ENCODE measurements around the gene DTD1.

DTD1 gene

DNA sequence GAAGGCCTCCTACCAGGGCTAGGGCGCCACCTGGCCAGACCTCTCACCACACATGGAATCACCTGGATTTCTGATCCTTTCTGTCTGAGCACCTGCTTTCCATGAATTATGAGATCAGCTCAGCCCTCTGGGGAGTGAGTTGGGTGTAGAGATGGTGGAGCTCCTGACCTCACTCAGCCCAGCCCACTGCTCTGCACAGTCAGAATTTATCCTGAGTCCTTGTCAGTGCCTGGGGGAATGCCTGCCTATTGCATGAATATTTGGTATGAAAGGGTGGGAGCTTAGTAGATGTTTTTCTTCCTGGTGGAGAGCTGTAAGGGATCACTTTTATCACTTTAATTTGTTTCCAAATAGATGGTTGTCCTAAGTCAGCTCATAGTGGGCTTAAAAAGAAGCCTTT is 47.5 kb downstream of the DTD1 start:
- no peaks in the 10 kb centered on the region for H3K27me3 ChIP-seq (ENCODE audit: control insufficient read depth, insufficient read depth, low read length)
- no peak overlapping the region for H3K9ac ChIP-seq (ENCODE audit: low read depth, low read length)
- H3K27ac ChIP-seq (ENCODE audit: low read depth, low read length) = no peak overlapping the region
- H3K4me1 ChIP-seq (ENCODE audit: control insufficient read depth, insufficient read depth, low read length) = peaks cover 6% of the 10 kb centered on the region; the same call in 1 of the 2 replicates
- no peaks in the 10 kb centered on the region for H3K36me3 ChIP-seq (ENCODE audit: control insufficient read depth, insufficient read depth, low read length)
- no peak overlapping the region for H3K4me3 ChIP-seq (ENCODE audit: low read depth, low read length)
- no peaks in the 10 kb centered on the region for H3K9me3 ChIP-seq (ENCODE audit: control insufficient read depth, insufficient read depth, low read length)

DNA sequence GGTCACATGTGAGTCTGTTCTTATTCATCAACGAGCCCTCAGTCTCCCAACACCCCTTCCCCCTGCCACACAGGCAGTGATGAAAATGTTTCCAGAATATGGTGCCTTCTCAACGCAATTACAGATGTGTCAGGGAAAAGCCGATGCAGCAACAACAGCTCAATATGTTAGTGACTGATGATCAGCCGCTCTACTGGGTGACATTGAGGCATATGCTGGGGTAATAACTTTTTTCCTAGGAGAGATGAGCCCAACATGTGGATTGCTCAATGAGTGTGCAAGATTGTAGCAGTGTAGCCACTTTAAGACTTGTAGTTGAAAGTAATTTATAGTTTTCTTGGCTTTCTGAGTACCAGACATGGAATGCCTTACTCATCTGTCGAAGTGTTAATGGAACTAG is 49.4 kb downstream of the DTD1 start:
- H3K9me3 ChIP-seq (ENCODE audit: control insufficient read depth, insufficient read depth, low read length) = no peaks in the 10 kb centered on the region
- H3K27ac ChIP-seq (ENCODE audit: low read depth, low read length) = no peak overlapping the region
- H3K4me3 ChIP-seq (ENCODE audit: low read depth, low read length) = no peak overlapping the region
- H3K4me1 ChIP-seq (ENCODE audit: control insufficient read depth, insufficient read depth, low read length) = peaks cover 6% of the 10 kb centered on the region; the same call in 1 of the 2 replicates
- H3K9ac ChIP-seq (ENCODE audit: low read depth, low read length) = no peak overlapping the region
- no peaks in the 10 kb centered on the region for H3K36me3 ChIP-seq (ENCODE audit: control insufficient read depth, insufficient read depth, low read length)
- H3K27me3 ChIP-seq (ENCODE audit: control insufficient read depth, insufficient read depth, low read length) = no peaks in the 10 kb centered on the region

DNA sequence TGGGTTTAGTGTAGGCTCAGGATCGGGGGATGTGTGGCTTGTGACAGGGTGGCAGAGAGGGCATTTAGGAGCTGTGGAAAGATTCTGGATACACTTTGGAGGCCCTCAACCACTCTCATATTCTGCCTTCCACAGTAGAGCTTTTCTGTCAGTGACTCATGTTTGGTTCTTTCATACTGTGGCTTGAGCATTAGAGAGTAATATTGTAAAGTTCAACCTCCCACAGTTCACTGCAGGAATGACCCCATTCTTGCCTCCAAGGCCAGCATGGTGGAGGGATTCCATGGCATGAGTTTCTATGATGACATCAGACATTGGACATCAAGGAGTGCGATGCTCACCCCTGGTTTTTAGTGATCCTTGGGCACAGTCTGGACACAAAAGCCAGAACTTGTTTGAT is 50.9 kb downstream of the DTD1 start:
- Histone ChIP-seq H3K4me3 (ENCODE audit: low read depth, low read length) (no peak overlapping the region), H3K27me3 (ENCODE audit: control insufficient read depth, insufficient read depth, low read length) (no peaks in the 10 kb centered on the region), H3K9ac (ENCODE audit: low read depth, low read length) (no peak overlapping the region), H3K36me3 (ENCODE audit: control insufficient read depth, insufficient read depth, low read length) (no peaks in the 10 kb centered on the region), H3K27ac (ENCODE audit: low read depth, low read length) (no peak overlapping the region), H3K4me1 (ENCODE audit: control insufficient read depth, insufficient read depth, low read length) (no peaks in the 10 kb centered on the region), H3K9me3 (ENCODE audit: control insufficient read depth, insufficient read depth, low read length) (no peaks in the 10 kb centered on the region)

DNA sequence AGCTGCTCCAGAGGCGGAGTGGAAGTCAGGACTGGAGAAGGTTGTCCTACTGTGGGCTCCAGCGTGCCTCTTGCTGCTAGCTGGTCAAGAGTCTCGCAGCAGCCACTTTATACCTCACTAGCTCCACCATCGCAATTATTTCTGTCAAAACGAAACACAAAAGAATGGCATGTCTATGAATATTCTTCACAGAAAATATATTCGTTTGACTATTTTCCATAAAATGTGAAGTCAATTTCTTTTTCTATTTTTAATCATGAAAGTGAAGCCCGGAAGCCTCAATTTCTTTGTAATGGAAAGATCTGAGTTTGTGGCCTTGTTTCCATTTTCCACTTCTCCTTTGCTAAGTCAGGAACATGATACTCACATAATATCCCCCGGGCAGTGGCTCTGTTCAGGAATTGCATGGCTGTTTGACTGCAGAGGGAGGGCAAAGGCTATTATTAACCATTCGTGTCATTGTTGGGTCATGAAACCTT is 51.7 kb downstream of the DTD1 start:
- Histone ChIP-seq H3K27me3 (ENCODE audit: control insufficient read depth, insufficient read depth, low read length) (no peaks in the 10 kb centered on the region), H3K36me3 (ENCODE audit: control insufficient read depth, insufficient read depth, low read length) (no peaks in the 10 kb centered on the region), H3K27ac (ENCODE audit: low read depth, low read length) (no peak overlapping the region), H3K9ac (ENCODE audit: low read depth, low read length) (no peak overlapping the region), H3K4me3 (ENCODE audit: low read depth, low read length) (no peak overlapping the region), H3K9me3 (ENCODE audit: control insufficient read depth, insufficient read depth, low read length) (no peaks in the 10 kb centered on the region), H3K4me1 (ENCODE audit: control insufficient read depth, insufficient read depth, low read length) (no peaks in the 10 kb centered on the region)

DNA sequence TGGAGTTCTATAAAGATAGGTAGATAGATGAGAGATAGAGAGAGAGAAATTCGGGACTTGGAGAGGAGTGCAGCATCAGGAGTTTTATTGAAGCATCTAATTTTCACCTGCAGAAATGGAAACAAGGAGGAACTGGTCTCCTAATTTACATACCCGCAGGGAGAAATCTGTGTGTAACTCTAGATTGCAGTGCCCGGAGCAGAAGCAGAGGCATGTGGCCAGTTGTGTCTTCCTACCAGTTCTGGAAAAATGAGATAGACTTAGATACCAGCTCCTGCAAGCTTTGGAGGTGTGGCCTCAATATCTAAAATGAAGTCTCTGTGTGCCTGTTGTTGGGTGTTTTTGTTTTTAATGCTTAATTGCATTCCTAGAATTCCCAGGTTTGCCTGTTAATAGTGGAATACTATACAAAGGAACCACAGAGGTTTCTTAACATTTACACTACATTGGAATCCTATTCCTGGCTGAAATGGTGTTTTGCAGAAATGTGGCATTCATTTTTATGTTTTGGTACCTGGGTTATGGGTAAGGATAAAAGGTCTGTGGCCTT is 57.4 kb downstream of the DTD1 start:
- peaks cover 15% of the 10 kb centered on the region for H3K4me1 ChIP-seq (ENCODE audit: control insufficient read depth, insufficient read depth, low read length)
- H3K9ac ChIP-seq (ENCODE audit: low read depth, low read length) = no peak overlapping the region
- H3K27ac ChIP-seq (ENCODE audit: low read depth, low read length) = no peak overlapping the region
- H3K9me3 ChIP-seq (ENCODE audit: control insufficient read depth, insufficient read depth, low read length) = no peaks in the 10 kb centered on the region
- H3K4me3 ChIP-seq (ENCODE audit: low read depth, low read length) = no peak overlapping the region
- H3K36me3 ChIP-seq (ENCODE audit: control insufficient read depth, insufficient read depth, low read length) = no peaks in the 10 kb centered on the region
- H3K27me3 ChIP-seq (ENCODE audit: control insufficient read depth, insufficient read depth, low read length) = no peaks in the 10 kb centered on the region

DNA sequence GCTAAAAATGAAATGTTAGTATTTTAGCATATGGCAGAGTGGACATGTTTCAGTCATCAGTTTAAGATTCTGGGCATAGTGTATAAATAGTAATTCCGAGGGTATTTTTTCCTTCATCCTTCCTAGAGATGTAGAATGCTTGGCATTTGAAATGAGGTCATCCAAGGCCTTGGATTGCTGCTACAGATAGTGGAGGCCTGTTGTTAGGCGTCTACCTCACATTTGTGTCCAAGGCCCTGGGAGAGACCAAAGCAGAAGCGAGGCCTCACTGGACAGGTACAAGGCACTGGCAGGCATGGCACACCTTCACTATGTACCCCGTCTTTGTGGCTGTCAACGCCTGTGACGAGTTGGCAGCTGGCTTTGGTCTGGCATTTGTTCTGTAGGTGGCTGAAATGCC is 58.0 kb downstream of the DTD1 start:
- Histone ChIP-seq H3K9me3 (ENCODE audit: control insufficient read depth, insufficient read depth, low read length) (no peaks in the 10 kb centered on the region), H3K9ac (ENCODE audit: low read depth, low read length) (no peak overlapping the region), H3K4me1 (ENCODE audit: control insufficient read depth, insufficient read depth, low read length) (peaks cover 15% of the 10 kb centered on the region), H3K4me3 (ENCODE audit: low read depth, low read length) (no peak overlapping the region), H3K27me3 (ENCODE audit: control insufficient read depth, insufficient read depth, low read length) (no peaks in the 10 kb centered on the region), H3K36me3 (ENCODE audit: control insufficient read depth, insufficient read depth, low read length) (no peaks in the 10 kb centered on the region), H3K27ac (ENCODE audit: low read depth, low read length) (no peak overlapping the region)

DNA sequence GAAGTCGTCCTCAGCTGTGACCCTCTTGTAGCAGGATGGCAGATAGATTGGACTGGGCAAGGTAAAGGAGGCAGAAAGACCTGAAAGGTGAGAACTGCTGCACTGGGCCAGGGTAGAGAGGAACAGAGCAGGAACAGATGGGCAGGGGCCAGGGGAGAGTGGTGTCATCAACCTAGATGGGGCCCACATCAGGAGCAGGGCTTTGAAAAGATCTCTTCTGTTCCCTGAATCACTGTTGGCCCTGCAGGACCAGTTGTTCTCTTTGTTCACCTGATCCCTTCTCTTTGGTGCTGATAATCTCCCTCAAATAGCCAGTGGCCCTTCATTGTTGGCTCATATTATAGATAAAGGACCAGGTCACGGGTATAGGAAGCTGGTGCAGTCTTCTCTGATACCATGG is 59.9 kb downstream of the DTD1 start:
- Histone ChIP-seq H3K4me1 (ENCODE audit: control insufficient read depth, insufficient read depth, low read length) (peaks cover 15% of the 10 kb centered on the region), H3K9me3 (ENCODE audit: control insufficient read depth, insufficient read depth, low read length) (no peaks in the 10 kb centered on the region), H3K27ac (ENCODE audit: low read depth, low read length) (no peak overlapping the region), H3K36me3 (ENCODE audit: control insufficient read depth, insufficient read depth, low read length) (no peaks in the 10 kb centered on the region), H3K9ac (ENCODE audit: low read depth, low read length) (no peak overlapping the region), H3K27me3 (ENCODE audit: control insufficient read depth, insufficient read depth, low read length) (no peaks in the 10 kb centered on the region), H3K4me3 (ENCODE audit: low read depth, low read length) (no peak overlapping the region)

DNA sequence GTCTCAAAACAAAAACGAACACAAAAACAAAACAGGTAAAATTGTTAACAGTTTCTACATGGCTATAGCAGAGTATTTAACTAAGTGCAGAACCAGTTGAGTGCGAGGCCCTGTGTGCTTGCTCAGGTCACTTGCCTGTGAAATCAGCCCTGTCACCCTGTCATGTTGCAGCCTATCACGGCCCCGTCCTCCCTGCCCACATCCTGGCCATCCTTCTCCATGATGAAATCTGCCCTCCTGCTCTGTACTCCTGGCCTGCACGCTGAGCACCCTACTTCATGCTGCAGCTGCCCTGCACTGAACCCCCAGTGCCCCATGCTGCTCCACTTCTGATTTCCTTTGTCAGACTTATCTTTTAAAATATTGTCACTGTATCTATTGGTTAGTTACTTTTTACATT is 62.4 kb downstream of the DTD1 start:
- no peak overlapping the region for H3K27ac ChIP-seq (ENCODE audit: low read depth, low read length)
- peaks cover 10% of the 10 kb centered on the region for H3K4me1 ChIP-seq (ENCODE audit: control insufficient read depth, insufficient read depth, low read length)
- no peaks in the 10 kb centered on the region for H3K9me3 ChIP-seq (ENCODE audit: control insufficient read depth, insufficient read depth, low read length)
- no peak overlapping the region for H3K9ac ChIP-seq (ENCODE audit: low read depth, low read length)
- H3K27me3 ChIP-seq (ENCODE audit: control insufficient read depth, insufficient read depth, low read length) = no peaks in the 10 kb centered on the region
- H3K4me3 ChIP-seq (ENCODE audit: low read depth, low read length) = no peak overlapping the region
- H3K36me3 ChIP-seq (ENCODE audit: control insufficient read depth, insufficient read depth, low read length) = no peaks in the 10 kb centered on the region

DNA sequence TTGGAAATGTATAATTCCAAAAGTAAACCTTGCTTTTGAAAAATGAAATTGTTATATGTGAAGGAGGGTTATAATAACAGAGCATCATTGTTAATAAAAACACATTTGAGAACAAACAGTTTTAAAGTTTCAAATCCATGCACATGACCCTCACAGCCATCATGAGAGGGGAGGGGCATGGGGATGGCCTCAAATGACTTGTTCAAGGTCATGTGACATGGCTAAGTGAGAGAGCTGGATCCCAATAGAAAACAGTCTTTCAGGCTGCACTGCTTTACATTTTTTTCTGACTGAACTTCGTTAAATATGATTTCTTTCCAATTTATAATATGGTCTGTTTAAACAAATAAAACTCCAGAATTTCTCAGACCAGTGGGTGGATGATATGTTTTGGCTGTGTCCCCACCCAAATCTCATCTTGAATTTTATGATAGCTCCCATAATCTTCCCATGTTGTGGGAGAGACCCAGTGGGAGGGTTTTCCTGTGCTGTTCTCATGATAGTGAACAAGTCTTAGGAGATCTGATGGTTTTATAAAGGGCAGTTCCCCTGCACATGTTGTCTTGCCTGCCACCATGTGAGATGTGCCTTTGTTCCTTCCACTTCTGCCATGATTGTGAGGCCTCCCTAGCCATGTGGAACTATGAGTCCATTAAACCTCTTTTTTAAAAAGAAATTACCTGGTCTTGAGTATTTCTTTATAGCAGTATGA is 66.0 kb downstream of the DTD1 start:
- H3K27me3 ChIP-seq (ENCODE audit: control insufficient read depth, insufficient read depth, low read length) = no peaks in the 10 kb centered on the region

DNA sequence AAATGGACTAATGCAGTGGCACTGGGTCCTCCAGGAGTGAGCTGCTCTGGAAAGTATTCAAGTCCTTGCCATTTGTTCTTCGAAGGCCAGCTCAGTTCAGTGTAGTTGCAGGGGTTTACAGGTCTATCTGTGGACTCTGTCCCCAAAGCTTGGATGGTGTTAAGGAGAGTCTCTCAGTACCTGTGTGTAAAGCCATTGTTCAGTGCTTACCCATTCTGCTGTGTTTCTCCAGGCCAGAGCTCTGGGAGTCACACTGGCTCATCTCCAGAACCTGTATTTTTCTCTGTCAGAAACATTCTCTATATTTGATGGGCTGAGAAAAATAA is 66.6 kb downstream of the DTD1 start:
- H3K36me3 ChIP-seq (ENCODE audit: control insufficient read depth, insufficient read depth, low read length) = no peaks in the 10 kb centered on the region
- no peaks in the 10 kb centered on the region for H3K9me3 ChIP-seq (ENCODE audit: control insufficient read depth, insufficient read depth, low read length)
- H3K4me3 ChIP-seq (ENCODE audit: low read depth, low read length) = no peak overlapping the region
- H3K9ac ChIP-seq (ENCODE audit: low read depth, low read length) = no peak overlapping the region
- H3K27ac ChIP-seq (ENCODE audit: low read depth, low read length) = no peak overlapping the region
- no peaks in the 10 kb centered on the region for H3K4me1 ChIP-seq (ENCODE audit: control insufficient read depth, insufficient read depth, low read length)
- no peaks in the 10 kb centered on the region for H3K27me3 ChIP-seq (ENCODE audit: control insufficient read depth, insufficient read depth, low read length)

More for the DNA sequence above, 66.0 kb downstream of the DTD1 start:
- H3K9ac ChIP-seq (ENCODE audit: low read depth, low read length) = no peak overlapping the region
- H3K27ac ChIP-seq (ENCODE audit: low read depth, low read length) = no peak overlapping the region
- no peaks in the 10 kb centered on the region for H3K4me1 ChIP-seq (ENCODE audit: control insufficient read depth, insufficient read depth, low read length)
- no peak overlapping the region for H3K4me3 ChIP-seq (ENCODE audit: low read depth, low read length)
- H3K36me3 ChIP-seq (ENCODE audit: control insufficient read depth, insufficient read depth, low read length) = no peaks in the 10 kb centered on the region
- H3K9me3 ChIP-seq (ENCODE audit: control insufficient read depth, insufficient read depth, low read length) = no peaks in the 10 kb centered on the region

DNA sequence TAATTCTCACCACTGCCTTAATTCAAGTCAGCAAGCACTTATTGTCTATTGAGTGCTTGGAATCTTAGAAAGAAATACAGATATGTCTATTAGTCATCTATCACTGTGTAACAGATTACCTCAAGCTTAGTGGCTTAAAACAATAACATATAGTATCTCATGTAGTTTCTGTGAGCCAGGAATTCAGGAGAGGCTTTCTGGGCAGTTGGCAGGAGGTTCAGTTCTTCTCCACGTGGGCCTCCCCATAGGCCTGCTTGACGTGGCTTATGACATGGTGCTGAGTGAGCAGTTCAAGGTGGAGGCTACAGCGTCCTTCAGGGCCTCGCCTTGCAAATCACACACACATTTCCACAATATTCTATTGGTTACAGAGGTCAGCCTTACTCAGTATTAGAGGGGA is 69.7 kb downstream of the DTD1 start:
- no peaks in the 10 kb centered on the region for H3K36me3 ChIP-seq (ENCODE audit: control insufficient read depth, insufficient read depth, low read length)
- no peak overlapping the region for H3K27ac ChIP-seq (ENCODE audit: low read depth, low read length)
- H3K9ac ChIP-seq (ENCODE audit: low read depth, low read length) = no peak overlapping the region
- H3K4me3 ChIP-seq (ENCODE audit: low read depth, low read length) = no peak overlapping the region
- no peaks in the 10 kb centered on the region for H3K9me3 ChIP-seq (ENCODE audit: control insufficient read depth, insufficient read depth, low read length)
- no peaks in the 10 kb centered on the region for H3K27me3 ChIP-seq (ENCODE audit: control insufficient read depth, insufficient read depth, low read length)
- no peaks in the 10 kb centered on the region for H3K4me1 ChIP-seq (ENCODE audit: control insufficient read depth, insufficient read depth, low read length)

Data from HUES48 (cell line).